GM21390 (cell line): ENCODE data around the gene APOBEC3H.

Source experiments
- ATAC-seq: cut with Tn5 transposase; IDR thresholded peaks from one replicate; pipeline ENCODE4 v1.9.1; 2021; ENCODE audit not compliant: unreplicated experiment

APOBEC3H gene

DNA sequence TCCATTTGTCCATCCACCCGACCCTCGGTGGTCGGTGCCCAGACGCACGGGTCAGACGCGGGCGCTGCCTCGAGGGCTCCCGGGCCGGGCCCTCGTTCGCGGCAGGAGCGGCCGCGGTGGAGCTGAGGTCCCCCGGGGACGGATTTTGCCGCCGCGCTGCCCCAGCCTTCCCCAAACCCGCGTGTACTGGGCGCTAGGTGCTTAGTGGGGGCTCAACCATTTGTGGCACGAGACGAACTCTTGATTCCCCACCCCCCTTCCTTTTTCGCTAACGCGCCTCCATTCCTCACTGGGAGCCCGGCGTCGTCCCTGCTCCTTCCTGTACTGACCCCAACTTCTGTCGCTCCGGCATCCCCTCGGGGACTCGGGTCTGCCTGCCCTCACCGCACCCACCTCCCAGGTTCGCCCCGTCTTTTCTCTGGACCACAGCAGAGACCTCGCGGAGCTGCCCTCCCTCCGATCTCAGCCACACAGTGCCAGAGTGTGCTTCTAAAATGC lies 56.2 kb downstream of the APOBEC3H start:
- no peak for ATAC-seq
